ENCODE data around the gene TLL2. TPM values are rescaled to one million over a fixed set of nuclear protein-coding genes. Genes with fewer than 3 reads are reported as not detected.

The TLL2 gene
- total and polyA plus RNA-seq, 7 experiments from 2014 or later = 0.24 TPM; not detected in 6

DNA sequence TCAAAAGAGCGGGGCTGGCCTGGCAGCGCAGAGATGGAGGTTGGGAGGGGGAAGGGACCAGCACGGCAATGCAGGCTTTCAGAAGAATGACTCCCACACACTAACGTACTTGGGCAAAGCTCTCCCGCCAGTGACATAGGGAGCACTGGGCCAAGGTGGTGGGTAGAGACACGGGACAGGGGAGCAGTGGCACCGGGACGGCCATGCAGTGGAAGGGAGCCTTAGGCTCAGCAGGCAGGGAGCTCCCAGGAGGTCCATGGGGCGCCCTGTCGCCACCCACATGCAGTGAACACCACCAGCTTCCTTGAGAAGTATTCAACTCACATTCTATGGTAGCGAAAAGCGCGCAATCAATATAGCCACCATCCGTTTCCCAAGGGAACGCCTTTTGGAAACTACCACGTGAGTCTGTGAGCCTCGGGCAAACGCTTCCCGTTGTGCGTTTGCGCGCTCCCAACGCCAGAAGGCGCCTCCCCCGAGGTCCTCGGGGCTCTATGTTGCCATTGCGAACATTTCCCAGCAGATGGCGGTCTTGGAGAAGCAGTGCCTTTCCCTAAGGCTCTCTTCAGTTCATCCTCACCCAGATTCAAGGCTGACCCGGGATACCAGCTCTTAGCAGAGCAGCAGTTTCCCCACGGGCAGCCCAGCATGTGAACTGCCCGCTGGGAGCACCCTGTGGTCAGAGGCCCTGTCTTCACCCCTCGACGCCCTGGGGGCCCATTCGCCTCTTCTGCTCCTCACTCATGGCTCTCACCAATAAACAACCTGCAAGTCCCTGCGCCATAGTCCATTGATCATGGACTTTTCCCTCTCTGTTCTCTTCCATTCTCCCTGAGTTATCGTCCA lies 138.5 kb downstream of the TLL2 start:
- H3K4me3 Mint-ChIP-seq = peak overlapping the region; percentile 60 to 90 (median 83)

DNA sequence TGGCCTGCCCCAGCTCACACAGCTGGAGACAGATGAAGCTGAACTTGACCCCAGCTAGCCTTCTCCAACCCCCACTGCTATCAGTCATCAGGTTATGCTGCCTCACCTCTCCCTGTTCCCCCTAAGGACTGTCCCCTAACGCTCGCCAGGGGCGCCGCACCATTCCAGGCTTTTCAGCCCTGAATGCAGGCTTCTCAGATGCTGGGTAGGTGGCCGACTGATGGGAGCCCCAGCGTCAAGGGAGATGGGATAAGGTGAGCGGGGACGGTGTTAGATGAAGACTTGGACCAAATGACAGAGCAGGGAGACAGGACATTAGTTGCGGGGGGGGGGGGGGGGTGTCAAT lies 139.1 kb downstream of the TLL2 start:
- Histone ChIP-seq H3K4me1 (ENCODE audit: control insufficient read depth in 2 of 2, insufficient read depth in 2 of 2, low read length in 2 of 2) (no peaks in the 10 kb centered on the region), H3K27me3 (ENCODE audit: control insufficient read depth in 2 of 2, insufficient read depth in 2 of 2, low read length in 2 of 2) (no peaks in the 10 kb centered on the region), H3K36me3 (ENCODE audit: control insufficient read depth in 2 of 3, insufficient read depth in 3 of 3, low read length in 3 of 3) (no peaks in the 10 kb centered on the region), H3K9me3 (ENCODE audit: control insufficient read depth in 2 of 3, low read length in 3 of 3) (no peaks in the 10 kb centered on the region), H3K4me3 (ENCODE audit: low read length) (no peak overlapping the region), H3K27ac (ENCODE audit: low read depth, low read length) (no peak overlapping the region)
- intact Hi-C loops (cut with micrococcal nuclease) = loop anchor here in 1 of 2 donors (2.0 to 10.0 kb wide), 3 partner anchors 22 to 456 kb away; partner anchors contain the start of gene TM9SF3
- H3K27ac Mint-ChIP-seq = peak overlapping the region in 1 of 9 donors; percentile 72
- peaks cover 0 to 13% (median 9%) of the 10 kb centered on the region in 5 donors for H3K27me3 Mint-ChIP-seq
- no peaks in the 10 kb centered on the region for H3K9me3 Mint-ChIP-seq
- peak overlapping the region; percentile 60 to 90 (median 83) for H3K4me3 Mint-ChIP-seq
- no peak for ATAC-seq
- ChIA-PET CTCF (interaction anchor here (0.5 to 1.3 kb wide), 4 partner anchors 10 to 835 kb away, joined by 3 to 5 read pairs (median 4); no protein-coding TSS in a partner anchor), POLR2A (no interaction called here)
- H3K36me3 Mint-ChIP-seq = no peaks in the 10 kb centered on the region
- H3K4me1 Mint-ChIP-seq = peaks cover 0 to 14% (median 6%) of the 10 kb centered on the region in 7 donors
- DNase-seq = no peak

More for the DNA sequence above, 138.5 kb downstream of the TLL2 start:
- ChIA-PET POLR2A (no interaction called here), CTCF (interaction anchor here (0.5 to 1.3 kb wide), 6 partner anchors 10 to 835 kb away, joined by 3 to 5 read pairs (median 3); no protein-coding TSS in a partner anchor)
- Histone ChIP-seq H3K36me3 (ENCODE audit: control insufficient read depth in 2 of 3, insufficient read depth in 3 of 3, low read length in 3 of 3) (no peaks in the 10 kb centered on the region), H3K4me3 (ENCODE audit: low read length) (peak overlapping the region; percentile 68), H3K27me3 (ENCODE audit: control insufficient read depth in 2 of 2, insufficient read depth in 2 of 2, low read length in 2 of 2) (no peaks in the 10 kb centered on the region), H3K4me1 (ENCODE audit: control insufficient read depth in 2 of 2, insufficient read depth in 2 of 2, low read length in 2 of 2) (no peaks in the 10 kb centered on the region), H3K27ac (ENCODE audit: low read depth, low read length) (no peak overlapping the region), H3K9me3 (ENCODE audit: control insufficient read depth in 2 of 3, low read length in 3 of 3) (no peaks in the 10 kb centered on the region)
- no peaks in the 10 kb centered on the region for H3K9me3 Mint-ChIP-seq
- DNase-seq = peak; percentile 23 to 75 (median 58)
- H3K27me3 Mint-ChIP-seq = peaks cover 0 to 13% (median 9%) of the 10 kb centered on the region in 5 donors
- H3K4me1 Mint-ChIP-seq = peaks cover 0 to 14% (median 6%) of the 10 kb centered on the region in 7 donors
- ATAC-seq = peak; percentile 92
- H3K36me3 Mint-ChIP-seq = no peaks in the 10 kb centered on the region
- intact Hi-C loops (cut with micrococcal nuclease) = loop anchor here (2.0 to 10.0 kb wide), 4 partner anchors 22 to 457 kb away; partner anchors contain the start of genes LCOR (in 1 of the 2) and TM9SF3 (in 1 of the 2)
- peak overlapping the region in 1 of 9 donors; percentile 6 for H3K27ac Mint-ChIP-seq

DNA sequence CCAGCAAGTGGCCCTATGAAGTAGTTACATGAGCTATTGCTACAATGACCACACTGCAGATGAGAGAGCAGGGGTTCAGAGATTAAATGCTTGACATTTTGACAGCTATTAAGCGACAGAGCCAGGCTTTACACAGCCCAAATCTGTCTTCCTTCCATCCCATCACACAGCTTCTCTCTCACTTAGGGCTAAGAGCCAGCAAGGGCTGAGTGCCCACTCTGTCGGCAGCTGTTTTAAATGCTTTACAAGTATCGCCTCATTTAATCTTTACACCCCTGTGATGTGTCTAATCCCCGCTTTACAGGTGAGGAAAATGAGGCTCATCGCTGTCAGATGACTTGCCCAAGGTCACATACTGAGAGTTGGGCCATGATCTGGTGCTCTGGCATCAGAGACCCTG lies 139.7 kb downstream of the TLL2 start:
- CTCF ChIA-PET = interaction anchor here (1.3 kb wide), 1 partner anchor 836 kb away, joined by 4 read pairs; no protein-coding TSS in a partner anchor
- Mint-ChIP-seq H3K9me3 (no peaks in the 10 kb centered on the region), H3K4me3 (peak overlapping the region in 9 of 10 donors; percentile 60 to 90 (median 80)), H3K27me3 (peaks cover 0 to 13% (median 6%) of the 10 kb centered on the region in 5 donors), H3K27ac (no peak overlapping the region), H3K36me3 (no peaks in the 10 kb centered on the region), H3K4me1 (peaks cover 0 to 14% (median 6%) of the 10 kb centered on the region in 7 donors)
- Histone ChIP-seq H3K27me3 (ENCODE audit: control insufficient read depth in 2 of 2, insufficient read depth in 2 of 2, low read length in 2 of 2) (no peaks in the 10 kb centered on the region), H3K9me3 (ENCODE audit: control insufficient read depth in 2 of 3, low read length in 3 of 3) (no peaks in the 10 kb centered on the region), H3K36me3 (ENCODE audit: control insufficient read depth in 2 of 3, insufficient read depth in 3 of 3, low read length in 3 of 3) (no peaks in the 10 kb centered on the region), H3K4me3 (ENCODE audit: low read length) (no peak overlapping the region), H3K27ac (ENCODE audit: low read depth, low read length) (no peak overlapping the region), H3K4me1 (ENCODE audit: control insufficient read depth in 2 of 2, insufficient read depth in 2 of 2, low read length in 2 of 2) (no peaks in the 10 kb centered on the region)
- DNase-seq = no peak
- ATAC-seq = no peak
- POLR2A ChIA-PET = no interaction called here
- intact Hi-C loops (cut with micrococcal nuclease) = loop anchor here in 1 of 2 donors (2.0 to 10.0 kb wide), 3 partner anchors 23 to 457 kb away; partner anchors contain the start of gene TM9SF3

- CTCF ChIA-PET = interaction anchor here (0.8 to 1.6 kb wide), 4 partner anchors 8 to 142 kb away, joined by 3 to 4 read pairs (median 4); partner anchors contain the start of gene OPALIN
These were observed 142.4 kb downstream of the TLL2 start for GRCh38 chr10:96371356-96371755.

DNA sequence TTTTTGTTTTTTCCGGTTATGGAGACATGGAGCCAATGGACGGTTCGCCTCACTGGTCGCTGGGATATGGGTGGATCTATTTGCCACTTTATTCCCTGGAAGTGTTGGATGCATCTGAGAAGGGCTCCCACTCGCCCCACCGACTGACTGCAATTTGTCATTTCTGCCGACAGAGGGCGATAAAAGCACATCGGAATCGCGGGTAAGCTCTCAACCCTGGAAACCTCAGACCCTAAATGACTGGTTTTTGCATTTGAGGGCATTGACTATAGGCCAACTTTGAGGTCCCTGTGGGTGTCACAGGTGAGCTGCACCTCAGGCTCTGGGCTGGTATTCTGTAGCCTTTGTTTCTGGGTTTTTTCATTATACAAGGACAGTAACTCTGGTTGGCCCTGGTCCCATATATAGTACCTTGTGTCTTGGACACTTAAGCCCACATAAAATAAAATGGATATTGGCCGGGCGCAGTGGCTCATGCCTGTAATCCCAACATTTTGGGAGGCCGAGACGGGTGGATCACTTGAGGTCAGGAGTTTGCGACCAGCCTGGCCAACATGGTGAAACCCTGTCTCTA lies 143.1 kb downstream of the TLL2 start:
- Mint-ChIP-seq H3K27ac (no peak overlapping the region), H3K4me1 (peaks cover 0 to 13% (median 5%) of the 10 kb centered on the region in 7 donors), H3K27me3 (peaks cover 0 to 13% (median 5%) of the 10 kb centered on the region in 5 donors), H3K36me3 (no peaks in the 10 kb centered on the region), H3K4me3 (no peak overlapping the region), H3K9me3 (no peaks in the 10 kb centered on the region)
- H3K27me3 ChIP-seq (ENCODE audit: control insufficient read depth in 2 of 2, insufficient read depth in 2 of 2, low read length in 2 of 2) = no peaks in the 10 kb centered on the region
- ChIA-PET POLR2A (interaction anchor here (0.6 kb wide), 1 partner anchor 236 kb away, joined by 3 read pairs; no protein-coding TSS in a partner anchor), CTCF (interaction anchor here (1.0 to 1.6 kb wide), 2 partner anchors 9 to 141 kb away, joined by 3 to 4 read pairs; no protein-coding TSS in a partner anchor)
- intact Hi-C loops (cut with micrococcal nuclease) = loop anchor here in 1 of 2 donors (10.0 kb wide), 1 partner anchor 214 kb away; the partner anchor contains the start of gene TM9SF3
- no peak overlapping the region for H3K27ac ChIP-seq (ENCODE audit: low read depth, low read length)
- DNase-seq (peak in 7 of 9 donors; percentile 22 to 59 (median 45)), ATAC-seq (peak; percentile 52)
- no peak overlapping the region for H3K4me3 ChIP-seq (ENCODE audit: low read length)
- H3K9me3 ChIP-seq (ENCODE audit: control insufficient read depth in 2 of 3, low read length in 3 of 3) = no peaks in the 10 kb centered on the region
- H3K4me1 ChIP-seq (ENCODE audit: control insufficient read depth in 2 of 2, insufficient read depth in 2 of 2, low read length in 2 of 2) = no peaks in the 10 kb centered on the region
- H3K36me3 ChIP-seq (ENCODE audit: control insufficient read depth in 2 of 3, insufficient read depth in 3 of 3, low read length in 3 of 3) = no peaks in the 10 kb centered on the region

More at GRCh38 chr10:96371356-96371755, 142.4 kb downstream of the TLL2 start:
- Mint-ChIP-seq H3K4me3 (no peak overlapping the region), H3K36me3 (no peaks in the 10 kb centered on the region), H3K4me1 (peaks cover 0 to 14% (median 6%) of the 10 kb centered on the region in 7 donors), H3K27ac (no peak overlapping the region), H3K27me3 (peaks cover 0 to 13% (median 5%) of the 10 kb centered on the region in 5 donors), H3K9me3 (no peaks in the 10 kb centered on the region)
- H3K4me1 ChIP-seq (ENCODE audit: control insufficient read depth in 2 of 2, insufficient read depth in 2 of 2, low read length in 2 of 2) = no peaks in the 10 kb centered on the region
- no peaks in the 10 kb centered on the region for H3K36me3 ChIP-seq (ENCODE audit: control insufficient read depth in 2 of 3, insufficient read depth in 3 of 3, low read length in 3 of 3)
- no peak for DNase-seq
- H3K9me3 ChIP-seq (ENCODE audit: control insufficient read depth in 2 of 3, low read length in 3 of 3) = no peaks in the 10 kb centered on the region
- H3K27me3 ChIP-seq (ENCODE audit: control insufficient read depth in 2 of 2, insufficient read depth in 2 of 2, low read length in 2 of 2) = no peaks in the 10 kb centered on the region
- intact Hi-C loops (cut with micrococcal nuclease) = loop anchor here in 1 of 2 donors (10.0 kb wide), 1 partner anchor 213 kb away; the partner anchor contains the start of gene TM9SF3
- POLR2A ChIA-PET = no interaction called here
- no peak for ATAC-seq
- H3K4me3 ChIP-seq (ENCODE audit: low read length) = no peak overlapping the region
- no peak overlapping the region for H3K27ac ChIP-seq (ENCODE audit: low read depth, low read length)

- Histone ChIP-seq H3K27me3 (ENCODE audit: control insufficient read depth in 2 of 2, insufficient read depth in 2 of 2, low read length in 2 of 2) (no peaks in the 10 kb centered on the region), H3K4me1 (ENCODE audit: control insufficient read depth in 2 of 2, insufficient read depth in 2 of 2, low read length in 2 of 2) (no peaks in the 10 kb centered on the region), H3K4me3 (ENCODE audit: low read length) (no peak overlapping the region), H3K36me3 (ENCODE audit: control insufficient read depth in 2 of 3, insufficient read depth in 3 of 3, low read length in 3 of 3) (no peaks in the 10 kb centered on the region), H3K27ac (ENCODE audit: low read depth, low read length) (no peak overlapping the region), H3K9me3 (ENCODE audit: control insufficient read depth in 2 of 3, low read length in 3 of 3) (no peaks in the 10 kb centered on the region)
- intact Hi-C loops (cut with micrococcal nuclease) = loop anchor here in 1 of 2 donors (10.0 kb wide), 1 partner anchor 215 kb away; the partner anchor contains the start of gene TM9SF3
- no peaks in the 10 kb centered on the region for H3K36me3 Mint-ChIP-seq
- H3K27ac Mint-ChIP-seq = no peak overlapping the region
- ChIA-PET CTCF (interaction anchor here (1.6 kb wide), 1 partner anchor 9 kb away, joined by 4 read pairs; no protein-coding TSS in a partner anchor), POLR2A (interaction anchor here (0.6 kb wide), 1 partner anchor 235 kb away, joined by 3 read pairs; no protein-coding TSS in a partner anchor)
- peaks cover 0 to 8% (median 4%) of the 10 kb centered on the region in 7 donors for H3K4me1 Mint-ChIP-seq
- H3K4me3 Mint-ChIP-seq = no peak overlapping the region
- no peak for DNase-seq
- H3K9me3 Mint-ChIP-seq = no peaks in the 10 kb centered on the region
- no peak for ATAC-seq
- H3K27me3 Mint-ChIP-seq = peaks cover 0 to 13% (median 5%) of the 10 kb centered on the region in 5 donors
These were observed 143.7 kb downstream of the TLL2 start for GRCh38 chr10:96369890-96370583.
